Activated gamma-delta T cell (primary cell): ENCODE measurements around the gene CBR3.

ENCODE experiments used
- DNase-seq: peaks from one replicate; lab custom pipeline; 2025; lab: John Stamatoyannopoulos, UW

CBR3 gene

GRCh38 chr21:36156339-36156814 lies 21.5 kb downstream of the CBR3 start:
- DNase-seq = peak; percentile 100

GRCh38 chr21:36156815-36157670 lies 22.2 kb downstream of the CBR3 start, which contains the start of gene DOP1B:
DOP1B (plus strand) TSS chr21:36156824; CDS start chr21:36164734, 7,910 bp downstream.
- DNase-seq = peak; percentile 53

- DNase-seq = no peak
Observed at GRCh38 chr21:36159356-36159921, 24.6 kb downstream of the CBR3 start.

- DNase-seq = no peak
Observed at GRCh38 chr21:36160850-36161178, 25.9 kb downstream of the CBR3 start.

- DNase-seq = no peak
Observed at GRCh38 chr21:36162631-36163030, 27.8 kb downstream of the CBR3 start.

GRCh38 chr21:36163750-36164741 lies 29.2 kb downstream of the CBR3 start:
- DNase-seq = no peak

GRCh38 chr21:36165356-36165755 lies 30.5 kb downstream of the CBR3 start:
- no peak for DNase-seq

GRCh38 chr21:36166705-36167104 lies 31.8 kb downstream of the CBR3 start:
- DNase-seq = no peak

- no peak for DNase-seq
Observed at GRCh38 chr21:36167541-36167940, 32.7 kb downstream of the CBR3 start.

- DNase-seq = no peak
Observed at GRCh38 chr21:36169470-36170128, 34.7 kb downstream of the CBR3 start.

GRCh38 chr21:36170823-36171222 lies 35.9 kb downstream of the CBR3 start:
- no peak for DNase-seq

- DNase-seq = no peak
Observed at GRCh38 chr21:36171336-36171735, 36.5 kb downstream of the CBR3 start.

- DNase-seq = no peak
Observed at GRCh38 chr21:36171741-36172331, 37.0 kb downstream of the CBR3 start.

GRCh38 chr21:36174780-36175179 lies 39.9 kb downstream of the CBR3 start:
- DNase-seq = no peak

- no peak for DNase-seq
Observed at GRCh38 chr21:36175771-36176565, 41.1 kb downstream of the CBR3 start.

- DNase-seq = no peak
Observed at GRCh38 chr21:36178349-36178748, 43.5 kb downstream of the CBR3 start.

GRCh38 chr21:36179145-36179544 lies 44.3 kb downstream of the CBR3 start:
- no peak for DNase-seq

GRCh38 chr21:36180963-36181362 lies 46.1 kb downstream of the CBR3 start:
- no peak for DNase-seq

- no peak for DNase-seq
Observed at GRCh38 chr21:36183144-36183795, 48.4 kb downstream of the CBR3 start.

GRCh38 chr21:36184545-36184944 lies 49.7 kb downstream of the CBR3 start:
- DNase-seq = no peak
